HuH-7.5 (cell line): Measurements from ENCODE around the gene STYK1.

Experiments used
- DNase-seq: peaks from one replicate; pipeline ENCODE4 v3.0.0; 2011; ENCODE audit warnings: low spot score

Gene STYK1, protein sequence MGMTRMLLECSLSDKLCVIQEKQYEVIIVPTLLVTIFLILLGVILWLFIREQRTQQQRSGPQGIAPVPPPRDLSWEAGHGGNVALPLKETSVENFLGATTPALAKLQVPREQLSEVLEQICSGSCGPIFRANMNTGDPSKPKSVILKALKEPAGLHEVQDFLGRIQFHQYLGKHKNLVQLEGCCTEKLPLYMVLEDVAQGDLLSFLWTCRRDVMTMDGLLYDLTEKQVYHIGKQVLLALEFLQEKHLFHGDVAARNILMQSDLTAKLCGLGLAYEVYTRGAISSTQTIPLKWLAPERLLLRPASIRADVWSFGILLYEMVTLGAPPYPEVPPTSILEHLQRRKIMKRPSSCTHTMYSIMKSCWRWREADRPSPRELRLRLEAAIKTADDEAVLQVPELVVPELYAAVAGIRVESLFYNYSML

DNA sequence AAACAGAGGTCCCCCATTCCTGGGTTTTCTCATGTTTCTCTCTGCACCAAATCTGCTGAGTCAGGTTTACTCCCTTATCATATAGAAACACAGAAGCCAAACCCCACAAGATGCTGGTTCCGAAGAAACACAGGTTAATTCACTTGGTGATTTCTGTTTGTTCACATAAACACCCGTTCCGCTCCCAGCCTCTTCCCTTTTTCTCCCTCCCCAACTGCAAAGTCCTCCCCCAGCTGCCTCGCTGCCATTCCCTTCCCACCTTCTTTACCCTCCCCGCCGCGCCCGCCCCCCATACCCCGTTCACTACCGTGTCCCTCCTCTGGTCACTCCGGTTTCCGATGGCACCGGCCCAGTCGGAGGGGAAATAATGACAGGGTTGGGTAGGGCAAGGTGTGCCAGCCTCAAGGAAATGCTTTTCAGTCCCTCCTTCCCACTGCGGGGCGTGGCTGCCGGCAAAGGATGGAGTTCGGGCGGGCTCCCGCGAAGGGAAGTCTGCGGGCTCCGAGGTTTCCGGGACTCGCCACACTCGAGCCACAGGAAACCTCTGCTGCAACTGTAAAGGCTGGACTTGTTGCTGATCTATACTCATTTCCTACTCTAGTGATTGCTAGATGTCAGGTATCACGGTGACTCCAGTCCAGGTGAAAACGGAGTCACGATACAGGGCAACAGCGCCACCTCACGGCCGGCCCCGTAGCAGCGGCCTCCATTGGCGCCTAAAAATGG is at the start of gene STYK1:
STYK1 (minus strand) TSS at position 394 of the 726 bp plus-strand sequence. CDS start 39,434 bp downstream, outside the sequence.
- DNase-seq, result peak; percentile 66

DNA sequence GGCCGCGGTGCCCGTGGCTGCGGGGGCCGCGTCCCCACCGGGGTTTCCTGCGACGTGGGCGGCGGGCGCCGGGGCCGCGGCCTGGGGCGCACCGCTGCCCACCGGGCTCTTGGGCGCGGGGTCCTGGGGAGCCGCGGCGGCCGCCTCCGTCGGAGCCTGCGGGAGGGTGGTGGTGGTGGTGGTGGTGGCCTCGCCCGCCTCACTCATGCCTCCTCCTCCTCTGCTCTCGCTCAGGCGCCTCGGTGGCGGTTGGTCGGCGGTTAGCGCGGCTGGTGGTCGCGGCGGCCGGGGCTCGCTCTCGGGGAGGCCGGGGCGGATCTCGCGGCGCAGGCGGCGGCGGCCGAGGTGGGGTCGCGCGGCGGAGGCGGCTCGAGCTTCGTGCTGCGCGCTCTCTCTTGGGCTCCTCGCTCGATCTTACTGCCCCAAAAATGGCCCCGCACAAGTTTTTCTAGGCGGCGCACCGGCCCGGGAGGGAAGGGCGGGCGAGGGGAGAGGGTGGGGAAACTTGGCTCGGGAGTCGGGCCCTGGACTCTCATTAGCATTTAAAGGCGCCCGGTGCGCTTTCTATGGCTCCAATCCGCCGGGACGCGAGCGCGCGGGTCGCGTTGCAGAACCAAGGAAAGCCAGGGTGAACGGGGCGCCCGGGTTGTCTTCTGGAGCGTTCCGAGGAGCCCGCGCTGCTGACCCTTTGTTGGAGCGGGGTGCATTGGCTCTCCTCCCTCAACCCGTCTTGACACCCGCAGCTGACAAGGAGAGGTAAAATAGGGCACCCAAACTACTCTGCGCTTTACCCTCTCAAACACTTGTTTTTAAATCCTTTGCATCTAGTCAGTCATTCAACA is 49.3 kb upstream of the STYK1 start, which contains the start of gene YBX3:
YBX3 (minus strand) TSS at position 419 of the 842 bp plus-strand sequence; CDS start at position 207, 212 bp downstream.
- DNase-seq, result peak; percentile 82

DNA sequence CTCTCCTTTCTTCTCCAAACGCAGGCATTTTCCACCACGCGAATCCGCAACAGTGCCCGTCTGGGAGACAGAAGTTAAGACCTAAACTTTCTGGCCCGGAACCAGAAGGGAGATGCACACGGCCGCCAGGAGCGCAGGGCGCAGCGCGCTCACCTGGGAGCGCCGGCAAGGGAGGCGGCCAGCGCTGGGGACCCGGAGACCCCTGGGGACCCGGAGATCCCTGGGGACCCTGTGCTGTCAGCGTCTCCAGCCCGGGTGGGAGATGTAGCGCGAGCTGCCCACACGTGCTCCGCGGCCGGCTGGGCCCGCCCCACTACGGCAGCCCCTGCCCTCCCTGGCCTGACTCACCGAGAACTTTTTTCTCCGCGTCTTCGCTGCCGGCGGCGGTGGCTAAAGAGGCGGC is 48.7 kb upstream of the STYK1 start:
- peak; percentile 47 for DNase-seq

DNA sequence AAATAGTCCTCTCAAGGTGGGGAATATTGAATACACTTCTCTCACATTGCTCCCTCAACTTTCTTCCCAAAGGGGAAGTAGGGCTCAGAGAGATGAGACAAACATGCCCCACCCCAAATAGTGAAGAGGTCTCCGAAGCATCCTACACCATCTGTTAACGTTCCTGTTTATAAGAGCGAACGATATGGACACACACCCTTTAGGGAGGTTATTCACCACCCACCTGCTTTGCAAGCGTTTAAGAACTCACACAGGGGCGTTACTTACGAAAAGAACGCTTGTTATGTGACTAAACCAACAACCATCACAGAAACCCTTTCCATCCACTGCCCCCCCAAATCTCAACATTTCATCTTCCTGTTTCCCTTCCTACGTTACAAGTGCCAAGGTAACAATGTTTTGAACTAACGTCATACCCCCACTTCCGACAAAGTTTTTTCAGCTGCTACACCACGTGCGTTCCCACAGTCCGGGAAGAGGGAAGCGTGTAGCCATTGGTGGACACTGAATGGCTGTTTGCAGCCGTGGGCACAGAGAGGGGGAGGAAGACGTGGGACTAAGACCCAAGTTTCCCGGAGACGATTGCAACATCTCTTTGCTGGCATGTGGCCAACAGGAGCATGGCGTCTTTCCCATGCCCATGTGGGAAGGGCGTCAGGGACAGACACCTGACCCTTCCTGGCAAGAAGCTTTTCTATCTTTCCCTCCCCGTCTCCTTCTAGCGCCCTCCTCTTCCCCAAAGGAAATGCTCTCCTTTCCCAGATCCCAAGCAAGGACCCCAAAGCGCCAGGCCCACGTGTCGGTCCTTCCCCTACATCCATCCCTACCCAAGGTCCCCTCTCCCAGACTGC is 48.0 kb upstream of the STYK1 start:
- DNase-seq, result peak; percentile 69

DNA sequence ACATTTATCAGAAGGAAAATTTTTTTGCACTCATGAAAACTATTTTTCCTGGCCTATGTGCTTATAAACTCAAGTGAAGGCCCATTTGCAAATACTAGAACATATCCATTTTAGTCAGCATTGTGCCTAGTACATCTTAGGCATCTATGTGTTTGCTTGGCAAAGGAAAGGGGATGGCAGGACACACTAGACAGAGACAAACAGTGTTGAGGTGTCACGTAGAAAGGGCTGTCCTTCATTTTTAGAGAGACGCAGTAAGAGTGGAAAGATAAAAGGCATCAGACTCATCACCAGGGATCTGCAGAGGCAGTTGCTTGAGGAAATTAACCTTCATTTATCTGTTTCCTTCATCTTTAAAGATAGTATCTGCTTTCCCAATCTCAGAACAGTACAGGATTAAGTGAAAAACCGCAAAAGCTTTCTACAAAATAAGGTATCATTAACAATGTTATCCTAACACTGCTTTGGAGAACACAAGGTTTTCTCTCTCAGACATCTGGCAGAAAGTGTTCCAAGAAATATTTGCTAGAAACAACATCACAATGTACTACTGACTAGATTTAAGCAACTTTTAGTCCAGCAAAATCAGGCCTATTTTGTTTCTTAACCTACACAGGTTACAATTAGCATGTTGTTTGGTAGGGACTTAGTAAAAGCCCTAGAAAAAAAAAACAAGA is 47.3 kb upstream of the STYK1 start:
- DNase-seq, result no peak

DNA sequence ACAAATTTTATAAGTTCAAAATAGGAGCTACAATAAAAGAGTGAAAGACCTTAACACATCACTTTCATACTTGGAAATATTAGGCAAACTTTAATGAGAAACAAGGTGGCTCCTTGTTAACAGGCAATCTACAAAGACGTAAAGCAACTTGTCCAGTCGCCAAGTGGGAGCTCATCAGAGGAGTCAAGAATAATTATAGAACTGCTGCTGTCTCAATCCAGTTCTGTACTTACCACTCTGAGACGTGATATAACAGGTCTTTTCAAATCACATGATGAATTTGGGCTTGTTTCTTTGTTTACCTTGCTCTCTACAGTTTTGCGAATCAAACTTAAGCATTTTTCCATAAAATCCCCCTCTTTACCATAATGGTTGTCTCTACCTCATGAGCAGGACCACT is 45.6 kb upstream of the STYK1 start:
- DNase-seq, result no peak

DNA sequence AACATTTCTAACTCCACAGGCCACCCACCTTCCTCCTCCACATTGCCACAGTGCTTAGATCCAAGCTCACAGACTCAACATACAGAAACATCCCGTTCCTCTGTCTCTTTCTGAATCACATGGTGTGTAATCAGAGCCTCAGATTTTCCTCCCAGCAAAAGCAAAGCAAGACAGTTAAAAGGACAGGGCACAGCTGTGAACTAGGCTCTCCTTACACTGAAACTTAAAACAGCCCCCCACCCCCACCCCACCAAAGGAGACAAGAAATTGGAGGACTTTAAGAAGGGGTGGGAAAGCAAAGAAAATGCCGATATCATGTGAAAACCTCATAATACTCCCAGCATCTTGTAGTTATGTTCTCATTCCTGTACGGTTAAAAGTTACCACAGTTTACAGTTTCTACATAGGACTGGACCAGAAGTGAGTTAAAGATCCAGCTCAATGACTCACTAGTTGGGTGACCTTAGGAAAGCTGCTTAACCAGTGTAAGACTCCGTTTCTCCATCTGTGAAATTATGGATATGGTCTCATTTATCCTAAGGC is 44.5 kb upstream of the STYK1 start:
- no peak for DNase-seq

DNA sequence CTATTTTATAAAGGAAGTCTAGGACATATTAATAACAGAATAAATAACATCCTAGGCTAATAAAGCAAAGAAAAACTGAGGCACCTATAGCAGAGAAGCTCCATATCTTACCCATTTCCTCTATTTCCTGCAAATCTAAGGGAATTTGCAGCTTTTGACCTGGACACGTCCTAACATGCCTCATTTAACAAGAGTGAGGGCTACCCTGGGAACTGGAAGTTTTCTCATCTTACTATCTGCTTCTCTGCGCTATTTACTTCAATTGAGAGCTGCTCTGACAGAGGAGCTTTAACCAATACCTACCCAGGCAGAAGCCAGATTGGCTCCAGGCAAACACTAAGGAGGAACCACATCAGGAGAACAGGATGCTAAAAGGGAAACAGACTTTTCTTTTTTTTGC is 43.6 kb upstream of the STYK1 start:
- DNase-seq, result no peak

DNA sequence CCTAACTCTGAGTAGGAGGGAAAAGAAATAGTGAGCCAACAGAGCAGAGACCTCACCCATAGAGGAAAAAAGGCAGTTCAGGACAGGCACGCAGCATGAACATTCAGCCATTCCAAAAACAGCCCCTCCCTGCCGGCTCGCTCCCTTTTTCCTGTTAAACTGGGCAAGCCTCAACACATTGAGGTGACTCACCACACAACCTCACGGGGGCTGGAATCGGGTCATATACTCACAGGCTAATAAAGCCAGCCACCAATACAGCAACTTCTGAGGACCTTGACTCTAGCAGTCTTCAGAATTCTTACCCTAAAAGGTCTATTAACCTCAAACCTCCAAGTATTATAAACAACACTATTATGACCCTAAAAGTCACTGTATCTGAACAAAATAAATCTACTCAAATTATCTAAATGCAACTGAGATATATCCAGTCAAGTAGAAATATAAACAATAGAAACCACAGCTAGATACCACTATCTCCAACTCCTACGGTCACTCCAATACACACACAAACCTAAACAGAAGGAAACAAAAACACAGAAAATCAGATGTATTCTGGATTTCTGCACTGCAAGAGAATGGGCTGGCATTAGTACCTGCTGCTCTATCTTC is 43.0 kb upstream of the STYK1 start:
- DNase-seq, result no peak

DNA sequence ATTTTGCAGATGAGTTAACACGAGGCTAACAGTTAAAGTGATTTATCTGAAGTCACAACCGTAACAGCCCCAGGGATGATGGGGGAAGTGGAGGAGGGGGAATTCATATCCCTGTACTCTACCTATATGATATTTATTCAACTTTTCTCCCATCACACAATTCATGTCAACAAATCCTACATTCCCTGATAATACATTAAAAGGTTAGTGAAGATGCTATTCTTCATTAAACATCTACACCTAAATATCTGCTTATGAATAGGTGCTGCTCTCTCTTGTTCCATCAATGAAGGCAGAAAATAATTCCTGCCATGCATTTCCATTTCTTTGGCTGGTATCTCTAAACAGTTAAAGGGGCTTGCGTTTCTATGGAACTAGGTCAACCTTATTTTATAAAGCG is 42.4 kb upstream of the STYK1 start:
- no peak for DNase-seq

DNA sequence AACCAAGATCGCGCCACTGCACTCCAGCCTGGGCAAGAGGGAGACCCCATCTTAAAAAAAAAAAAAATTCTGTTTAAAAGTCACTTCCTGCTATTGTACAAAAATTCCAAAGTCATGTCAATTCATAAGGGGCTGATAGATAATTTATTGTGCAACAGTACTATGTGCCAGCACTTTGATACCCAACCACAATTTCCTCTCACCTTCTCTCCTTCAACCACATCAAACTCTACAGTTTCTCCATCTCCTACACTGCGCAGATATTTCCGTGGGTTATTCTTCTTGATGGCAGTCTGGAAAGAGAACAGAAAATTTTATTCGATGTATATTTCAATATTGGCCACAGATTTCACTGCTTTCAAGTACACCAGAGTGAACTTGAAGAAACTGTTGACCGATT is 41.6 kb upstream of the STYK1 start:
- DNase-seq, result no peak

DNA sequence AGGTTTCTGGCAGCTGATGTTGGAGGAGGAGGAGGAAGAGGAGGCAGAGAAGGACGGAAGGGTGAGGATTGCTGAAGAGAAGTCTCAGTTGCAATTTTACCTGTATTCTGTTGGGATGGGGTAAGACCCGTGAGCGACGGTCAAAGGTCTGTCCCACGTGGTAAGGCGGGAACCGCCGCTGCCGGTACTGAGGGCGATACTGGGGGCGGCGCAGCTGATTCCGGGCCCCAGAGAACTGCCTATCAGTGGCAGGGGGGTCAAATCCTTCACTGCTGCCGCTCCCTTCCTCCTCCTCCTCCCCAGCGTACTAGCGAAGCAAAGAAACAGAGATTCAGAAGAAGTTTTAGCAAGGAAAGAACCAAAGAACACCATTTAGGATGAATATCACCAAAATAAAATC is 36.0 kb upstream of the STYK1 start:
- no peak for DNase-seq

DNA sequence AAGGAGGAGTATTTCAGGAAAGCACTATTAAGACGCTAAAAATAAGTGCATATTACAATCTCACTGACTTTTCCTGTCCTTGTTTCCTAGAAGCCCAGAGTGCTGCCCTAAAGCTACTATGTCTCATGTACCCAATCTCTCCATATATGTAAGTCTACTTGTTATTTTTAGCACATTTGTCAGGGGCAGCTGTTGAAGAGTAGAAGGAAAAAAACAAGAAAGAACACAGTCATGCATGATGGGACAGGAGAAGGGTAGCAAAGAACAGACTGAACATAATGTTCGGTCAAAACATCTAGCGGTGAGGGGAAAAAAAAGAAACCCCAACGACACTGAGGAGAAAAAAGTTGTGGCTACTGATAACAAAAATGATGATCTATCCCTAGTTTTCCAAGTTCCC is 35.0 kb upstream of the STYK1 start:
- no peak for DNase-seq

DNA sequence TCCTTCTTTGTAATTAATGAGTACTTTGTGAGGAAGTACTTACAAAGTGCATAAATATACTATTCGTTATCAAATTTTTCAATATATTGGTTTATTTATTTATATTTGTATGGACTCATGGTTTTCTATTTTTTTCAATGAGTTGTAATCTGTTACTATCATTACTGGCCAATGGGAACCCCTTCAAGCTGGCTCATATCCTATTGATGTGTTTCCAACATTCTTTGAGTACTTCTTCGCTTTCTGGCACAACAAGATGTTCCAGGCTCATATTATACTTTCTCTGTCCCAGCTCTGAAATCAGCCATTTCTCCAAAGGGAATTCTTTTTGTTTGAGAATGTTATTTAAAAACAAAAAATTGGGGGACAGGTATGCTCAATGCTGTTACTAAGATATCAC is 31.8 kb upstream of the STYK1 start:
- no peak for DNase-seq

DNA sequence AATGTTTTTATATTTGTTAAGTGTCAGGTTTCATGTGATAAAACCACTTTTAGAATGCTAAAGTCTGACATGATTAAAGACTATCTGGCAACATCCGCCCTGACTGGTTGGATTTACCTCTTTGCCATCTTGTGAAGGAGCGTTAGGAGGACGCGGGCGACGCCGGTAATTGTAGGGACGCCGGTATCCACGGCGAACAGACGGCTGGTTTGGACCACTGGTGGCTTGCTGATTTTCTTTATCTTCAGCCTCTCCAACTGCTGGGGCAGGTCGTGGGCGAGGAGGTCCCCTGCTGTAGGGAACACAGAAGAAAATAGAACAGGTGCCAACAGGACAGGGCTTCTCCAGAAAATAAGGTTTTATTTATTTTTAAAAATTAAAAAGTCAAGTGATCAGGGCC is 28.0 kb upstream of the STYK1 start:
- DNase-seq, result no peak

DNA sequence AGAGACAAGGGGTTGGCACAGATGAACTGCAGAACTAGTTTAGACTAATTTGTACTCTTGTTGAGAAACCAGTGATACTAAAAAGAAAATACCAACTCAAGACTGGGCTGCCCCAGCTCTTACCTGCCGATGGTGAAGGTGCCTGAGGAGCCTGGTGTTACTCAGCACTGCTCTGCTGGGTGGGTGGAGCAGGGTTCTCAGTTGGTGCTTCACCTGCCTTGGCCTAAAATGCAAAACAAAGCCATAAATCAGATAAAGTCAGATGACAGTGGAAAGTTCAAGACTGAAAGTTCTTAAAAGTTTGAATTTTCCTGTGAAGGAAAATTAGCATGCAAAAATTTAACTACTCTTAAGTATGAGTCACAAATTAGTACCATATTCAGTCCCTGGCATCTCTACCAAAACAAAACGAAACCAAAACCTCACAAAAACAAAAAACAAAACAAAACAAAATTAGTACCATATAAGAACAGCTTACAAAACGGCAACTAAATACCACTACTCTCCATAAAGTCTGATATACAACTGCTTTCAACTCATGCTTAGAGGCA is 27.4 kb upstream of the STYK1 start:
- DNase-seq, result no peak

DNA sequence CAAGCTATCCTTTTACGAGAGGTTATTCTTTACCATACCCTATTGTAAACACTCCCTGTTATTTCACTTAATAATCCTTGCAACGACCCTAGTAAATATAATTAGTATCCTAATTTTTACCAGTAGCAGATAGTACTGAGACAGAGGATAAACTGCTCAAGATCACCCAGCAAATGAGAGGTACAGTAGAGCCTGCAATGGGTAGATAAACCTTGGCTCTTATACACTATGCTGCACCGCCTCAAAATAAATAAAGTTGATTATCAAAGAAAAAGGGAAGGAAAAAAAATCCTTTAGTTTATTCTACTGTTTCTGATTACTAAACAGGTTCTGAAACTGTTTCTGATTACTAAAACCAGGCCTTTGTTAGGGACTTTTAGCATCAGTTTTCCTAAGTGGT is 26.7 kb upstream of the STYK1 start:
- DNase-seq, result no peak

DNA sequence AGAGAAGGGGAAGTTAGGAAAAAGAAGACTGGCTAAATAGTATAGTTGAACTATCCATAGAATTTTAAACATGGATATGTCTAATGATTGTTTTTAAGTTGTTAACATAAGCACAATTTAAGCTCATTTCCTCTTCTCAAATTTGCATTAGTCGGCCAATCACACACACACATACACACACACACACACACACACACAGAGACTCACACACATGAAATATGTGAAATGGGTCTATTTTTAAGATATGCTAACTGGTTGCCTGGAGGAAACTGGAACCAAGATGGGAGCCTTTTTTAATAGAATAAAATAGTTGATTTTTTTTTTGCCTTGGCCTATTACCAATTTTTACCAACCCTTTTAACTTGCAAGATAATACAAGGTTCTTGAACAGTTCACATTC is 24.0 kb upstream of the STYK1 start:
- no peak for DNase-seq

DNA sequence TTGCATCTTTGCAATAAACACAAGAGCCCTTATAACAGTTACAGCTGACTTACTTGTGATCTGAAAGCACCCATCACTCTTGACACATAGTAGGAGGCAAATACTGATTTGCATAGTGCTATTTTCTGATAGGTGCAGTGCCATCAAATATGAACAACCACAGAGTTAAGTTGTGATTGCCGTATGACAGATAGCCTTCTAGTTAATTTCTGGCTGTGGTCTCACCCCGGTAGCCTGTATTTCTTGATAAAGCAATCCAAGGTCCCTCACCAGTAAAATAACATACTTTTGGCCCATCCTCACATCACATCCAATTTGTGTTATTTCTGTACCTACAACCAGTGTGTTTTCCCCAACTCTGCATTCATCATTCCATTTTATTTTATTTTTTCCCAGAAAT is 23.3 kb upstream of the STYK1 start:
- no peak for DNase-seq

DNA sequence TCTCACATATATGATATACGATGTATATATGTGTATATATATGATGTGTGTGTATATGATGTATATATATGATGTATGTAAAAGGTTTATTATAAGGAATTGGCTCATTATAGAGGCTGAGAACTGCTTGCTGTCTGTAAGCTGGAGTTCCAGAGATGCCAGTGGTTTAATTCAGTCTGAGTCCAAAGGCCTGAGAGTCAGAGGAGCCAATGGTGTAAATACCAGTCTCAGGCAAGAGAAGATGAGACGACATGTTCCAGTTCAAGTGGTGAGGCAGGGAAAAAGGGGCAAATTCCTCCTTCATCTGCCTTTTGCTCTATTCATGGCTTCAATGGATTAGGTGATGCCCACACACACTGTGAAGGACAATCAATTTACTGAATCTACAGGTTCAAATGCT is 17.1 kb upstream of the STYK1 start:
- DNase-seq, result no peak
